Type B pancreatic cell (in vitro differentiated cells): ENCODE results near the gene RRP8. TPM values are rescaled to one million over a fixed set of nuclear protein-coding genes. Genes with fewer than 3 reads are reported as not detected.

Experiments used
- DNase-seq: peaks from one replicate; pipeline ENCODE4 v3.0.0; 2021; ENCODE audit warnings: mixed read lengths; ENCODE audit not compliant: unreplicated experiment; ENCODE audit errors: extremely low spot score
- H3K27ac Mint-ChIP-seq: 2 replicates; pipeline ENCODE4 v1.8.0; 2021; ENCODE audit warnings: mild to moderate bottlenecking, mixed read lengths
- H3K27me3 Mint-ChIP-seq: 2 replicates; pipeline ENCODE4 v1.8.0; 2021; ENCODE audit warnings: mixed read lengths
- H3K36me3 Mint-ChIP-seq: 2 replicates; pipeline ENCODE4 v1.8.0; 2021; ENCODE audit warnings: mixed read lengths
- H3K4me1 Mint-ChIP-seq: one replicate; pipeline ENCODE4 v1.8.0; 2021; ENCODE audit warnings: mixed read lengths; ENCODE audit not compliant: unreplicated experiment
- H3K4me3 Mint-ChIP-seq: 2 replicates; pipeline ENCODE4 v1.8.0; 2021; ENCODE audit warnings: mild to moderate bottlenecking, mixed read lengths
- H3K9me3 Mint-ChIP-seq: 2 replicates; pipeline ENCODE4 v1.8.0; 2021; ENCODE audit warnings: mixed read lengths
- CTCF ChIP-seq: fragments of 200-600 bp; sonication (generic); conservative IDR thresholded peaks from 2 replicates; pipeline ENCODE4 v1.5.0; 2021; ENCODE audit warnings: antibody characterized with exemption, mild to moderate bottlenecking
- total RNA-seq: library from RNA; stranded (reverse); gene quantifications from 2 replicates; pipeline ENCODE4 v1.2.1, GENCODE V29; 2021; ENCODE audit warnings: low replicate concordance

The RRP8 gene
- total RNA-seq, 1 donor from 2014 or later: 23.5 TPM

- Mint-ChIP-seq H3K4me3 (no peak overlapping the region), H3K27ac (no peak overlapping the region), H3K4me1 (no peaks in the 10 kb centered on the region), H3K9me3 (no peaks in the 10 kb centered on the region), H3K36me3 (no peaks in the 10 kb centered on the region), H3K27me3 (no peaks in the 10 kb centered on the region)
- no peak for DNase-seq
- no peak for TF ChIP-seq CTCF
Measured at GRCh38 chr11:6648501-6648900, 45.1 kb upstream of the RRP8 start.

- Mint-ChIP-seq H3K9me3 (no peaks in the 10 kb centered on the region), H3K27ac (no peak overlapping the region), H3K36me3 (no peaks in the 10 kb centered on the region), H3K27me3 (no peaks in the 10 kb centered on the region), H3K4me1 (no peaks in the 10 kb centered on the region), H3K4me3 (no peak overlapping the region)
- no peak for TF ChIP-seq CTCF
- no peak for DNase-seq
Measured at GRCh38 chr11:6647836-6648235, 44.4 kb upstream of the RRP8 start.

- DNase-seq: no peak
- Mint-ChIP-seq H3K4me1 (no peaks in the 10 kb centered on the region), H3K4me3 (no peak overlapping the region), H3K9me3 (no peaks in the 10 kb centered on the region), H3K27ac (no peak overlapping the region), H3K27me3 (no peaks in the 10 kb centered on the region), H3K36me3 (no peaks in the 10 kb centered on the region)
- TF ChIP-seq CTCF: no peak
Measured at GRCh38 chr11:6646918-6647679, 43.7 kb upstream of the RRP8 start.

GRCh38 chr11:6646576-6646917 is 43.1 kb upstream of the RRP8 start:
- H3K36me3 Mint-ChIP-seq: no peaks in the 10 kb centered on the region
- peak; percentile 77 for DNase-seq

GRCh38 chr11:6646071-6646470 is 42.7 kb upstream of the RRP8 start:
- no peak for DNase-seq
- no peak overlapping the region for H3K4me3 Mint-ChIP-seq
- no peaks in the 10 kb centered on the region for H3K27me3 Mint-ChIP-seq
- no peak overlapping the region for H3K27ac Mint-ChIP-seq
- H3K36me3 Mint-ChIP-seq: no peaks in the 10 kb centered on the region
- no peaks in the 10 kb centered on the region for H3K9me3 Mint-ChIP-seq
- H3K4me1 Mint-ChIP-seq: no peaks in the 10 kb centered on the region
- no peak for TF ChIP-seq CTCF

More at GRCh38 chr11:6646576-6646917, 43.1 kb upstream of the RRP8 start:
- Mint-ChIP-seq H3K27me3 (no peaks in the 10 kb centered on the region), H3K9me3 (no peaks in the 10 kb centered on the region), H3K4me1 (no peaks in the 10 kb centered on the region), H3K4me3 (no peak overlapping the region), H3K27ac (no peak overlapping the region)
- TF ChIP-seq CTCF: no peak

GRCh38 chr11:6642957-6643356 is 39.5 kb upstream of the RRP8 start:
- no peak for DNase-seq
- Mint-ChIP-seq H3K36me3 (no peaks in the 10 kb centered on the region), H3K27me3 (no peaks in the 10 kb centered on the region), H3K27ac (no peak overlapping the region), H3K4me3 (no peak overlapping the region), H3K4me1 (no peaks in the 10 kb centered on the region), H3K9me3 (no peaks in the 10 kb centered on the region)
- TF ChIP-seq CTCF: no peak
